ENCODE data around the gene ZNF525.

- no peak for TF ChIP-seq CTCF (conservative IDR thresholded peaks at IDR 0.05; ENCODE audit: low read depth, low read length)
- no peak for TF ChIP-seq EZH2phosphoT487 (IDR thresholded peaks at IDR 0.05; ENCODE audit: borderline replicate concordance, low read length)
- no peak for TF ChIP-seq EZH2 (IDR thresholded peaks at IDR 0.05; ENCODE audit: low read length, unreplicated experiment)
Observed at GRCh38 chr19:53333066-53333462, 32.4 kb upstream of the ZNF525 start.

Measured in PC-3 (cell line).